Activated CD4-positive, CD25-positive, alpha-beta regulatory T cell treated with anti-CD3 and anti-CD28 coated beads, Interleukin-2, amount 50 U/mL, for 16 hours (primary cell): ENCODE results near the gene CDH5.

Experiments
- DNase-seq: peaks from one replicate; pipeline ENCODE4 v3.0.0-alpha.2; 2020; ENCODE audit warnings: low read depth, low spot score

Gene CDH5

DNA sequence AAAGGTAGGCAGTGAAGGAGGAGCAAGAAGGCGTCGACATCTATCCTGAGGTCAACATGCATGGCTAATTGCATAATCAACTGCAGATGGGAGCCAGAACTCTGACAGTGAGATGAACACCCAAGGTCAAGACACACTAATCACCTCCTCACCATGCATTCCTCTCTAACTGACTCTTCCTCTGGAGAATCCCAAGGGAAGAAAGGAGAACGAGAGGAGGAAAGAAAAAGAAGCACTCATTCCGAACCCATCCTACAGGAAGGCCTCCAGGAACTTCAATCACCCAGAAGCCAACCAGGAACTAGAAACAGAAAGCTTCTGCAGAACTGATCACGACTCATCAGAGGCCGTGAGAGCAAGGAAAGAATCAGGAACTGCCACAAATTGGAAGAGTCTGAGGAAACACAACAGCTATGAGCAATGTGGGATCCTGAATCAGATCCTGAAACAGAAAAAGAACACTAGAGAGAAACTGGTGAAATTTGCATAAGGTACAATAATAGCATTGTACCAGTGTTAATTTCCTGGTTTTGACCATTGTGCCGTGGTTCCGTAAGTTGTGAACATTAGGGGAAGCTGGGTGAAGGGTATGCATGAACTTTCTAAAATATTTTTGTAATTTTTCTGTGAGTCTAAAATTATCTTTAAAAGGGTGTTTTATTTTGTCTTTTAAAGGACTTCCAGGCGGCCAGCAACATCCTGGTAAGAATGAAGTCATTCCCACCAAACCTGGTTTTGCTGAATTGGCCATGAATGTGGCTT is 50.6 kb downstream of the CDH5 start:
- no peak for DNase-seq

DNA sequence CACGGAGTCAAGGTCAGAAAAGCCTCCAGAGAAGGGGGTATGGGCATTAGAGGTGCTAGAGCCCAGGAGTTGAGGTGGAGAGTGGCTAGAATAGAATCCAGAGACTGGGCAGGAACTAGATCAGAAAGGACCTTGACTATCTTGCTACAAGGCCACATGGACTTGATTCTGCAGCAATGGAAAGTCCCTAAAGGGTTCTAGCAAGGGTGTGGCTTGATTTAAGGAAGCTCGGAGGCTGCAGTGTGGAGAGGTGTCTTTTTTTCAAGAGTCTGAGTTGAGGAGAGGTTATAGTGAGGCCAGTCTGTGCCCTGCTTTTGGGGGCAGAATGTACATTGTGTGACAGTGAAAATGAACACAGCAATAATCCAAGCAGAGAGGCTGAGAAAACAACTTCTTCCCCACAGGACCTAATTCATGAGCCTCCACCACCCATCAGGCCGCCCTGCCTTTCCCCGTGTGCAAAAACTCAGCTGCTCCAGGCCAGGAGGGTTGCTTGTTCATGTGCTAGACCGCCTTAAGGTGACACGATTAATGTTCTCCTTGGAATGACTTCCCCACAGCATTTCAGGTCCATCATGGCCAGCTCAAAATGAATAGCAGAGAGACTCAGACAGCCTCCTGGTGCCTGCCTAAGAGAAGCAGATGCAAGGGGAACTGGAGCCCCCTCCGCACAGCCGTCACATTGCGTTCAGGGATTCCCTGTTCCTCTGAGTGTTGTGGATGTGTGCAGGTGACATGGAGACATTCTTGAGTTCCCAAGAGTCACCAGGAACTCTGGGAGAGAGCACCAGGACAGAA is 51.9 kb downstream of the CDH5 start:
- DNase-seq: no peak

DNA sequence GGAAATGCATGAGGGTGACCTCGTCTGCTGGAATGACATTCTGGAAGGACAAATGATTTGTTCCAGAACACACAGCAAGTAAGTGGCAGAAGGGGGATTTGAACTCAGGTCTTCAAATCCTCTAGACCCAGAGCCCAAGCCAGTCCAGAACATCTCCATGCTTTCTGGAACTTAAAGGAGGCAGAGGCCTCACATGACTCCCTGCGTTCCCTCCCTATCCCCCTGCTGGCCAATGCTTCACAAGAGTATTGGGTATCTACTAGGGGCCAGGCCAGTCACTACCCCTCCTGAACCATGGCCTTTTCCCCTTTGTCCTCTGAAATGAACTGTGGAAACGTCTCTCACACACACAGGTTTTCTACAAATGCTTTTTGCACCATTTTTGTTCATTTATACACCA is 53.0 kb downstream of the CDH5 start:
- no peak for DNase-seq

DNA sequence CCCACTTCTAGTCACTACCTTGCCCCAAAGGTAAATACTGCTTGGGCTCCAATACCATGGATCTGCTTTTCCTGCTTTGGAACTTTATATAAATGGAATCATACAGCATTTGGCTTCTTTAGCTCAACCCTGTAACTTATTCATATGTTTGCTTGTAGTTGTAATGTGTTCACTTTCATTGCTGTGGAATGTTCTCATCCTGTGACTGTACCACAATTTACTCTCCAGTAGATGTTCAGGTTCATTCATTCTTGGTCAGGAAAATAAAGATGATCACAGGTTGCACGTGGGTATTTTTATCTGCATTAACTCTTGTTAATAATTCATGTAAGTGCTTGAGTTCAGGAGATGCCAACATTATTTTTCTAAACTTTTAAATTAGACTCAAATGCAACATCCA is 53.9 kb downstream of the CDH5 start:
- DNase-seq: no peak

DNA sequence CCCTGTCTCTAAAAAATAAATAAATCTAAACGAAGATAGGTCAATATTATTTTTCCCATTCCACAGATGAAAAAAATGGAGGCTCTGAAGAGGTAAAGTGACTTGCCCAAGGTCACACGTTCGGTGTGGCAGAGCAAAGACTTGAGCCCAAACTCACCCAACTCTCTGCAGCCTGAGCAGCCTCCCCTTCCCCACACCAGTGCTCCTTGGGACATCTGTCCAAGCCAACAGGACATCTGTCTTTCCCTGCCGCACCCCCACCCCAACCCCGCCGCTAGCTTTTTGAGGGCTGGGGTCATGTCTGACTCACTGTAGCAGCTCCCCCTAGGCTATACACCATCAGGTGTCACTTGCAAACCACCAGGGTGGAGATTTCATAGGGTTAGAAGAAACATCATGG is 55.4 kb downstream of the CDH5 start:
- DNase-seq: no peak

DNA sequence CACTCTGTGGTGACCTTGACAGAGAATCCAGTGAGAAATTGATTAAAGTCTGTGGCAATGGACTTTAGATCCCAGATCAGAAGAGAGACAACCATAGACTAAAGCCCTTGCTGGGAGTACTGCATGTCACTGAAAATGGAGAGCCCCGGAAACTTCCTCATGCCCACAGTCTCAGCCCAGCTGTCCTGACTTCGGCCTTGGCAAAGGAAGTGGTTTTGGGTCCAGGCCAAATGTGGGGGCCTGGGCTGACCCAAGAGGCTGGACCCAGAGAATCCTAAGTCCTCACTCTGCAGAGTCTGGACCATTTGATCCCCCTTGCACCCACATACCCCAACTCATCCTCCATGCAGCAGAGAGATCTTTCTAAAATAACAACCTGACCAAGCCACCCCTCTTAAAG is 55.9 kb downstream of the CDH5 start:
- DNase-seq: no peak

DNA sequence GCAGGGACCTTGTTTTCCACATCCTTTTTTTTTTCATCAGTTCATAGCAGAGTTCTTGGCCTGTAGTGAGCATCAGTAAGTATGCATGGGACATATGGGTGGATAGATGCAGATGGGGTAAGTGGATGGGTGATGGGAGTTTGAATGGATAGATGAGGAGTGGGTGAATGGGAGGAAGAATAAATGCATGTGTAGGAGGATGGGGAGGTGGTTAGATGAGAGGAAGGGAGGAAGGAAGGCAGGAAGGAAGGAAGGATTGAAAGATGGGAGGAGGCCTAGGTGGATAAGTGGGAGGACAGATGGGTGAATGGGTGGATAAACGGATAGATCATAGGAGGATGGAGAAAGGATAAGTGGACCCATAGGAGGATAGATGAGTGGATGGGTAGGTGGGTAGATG is 56.7 kb downstream of the CDH5 start:
- DNase-seq: no peak

DNA sequence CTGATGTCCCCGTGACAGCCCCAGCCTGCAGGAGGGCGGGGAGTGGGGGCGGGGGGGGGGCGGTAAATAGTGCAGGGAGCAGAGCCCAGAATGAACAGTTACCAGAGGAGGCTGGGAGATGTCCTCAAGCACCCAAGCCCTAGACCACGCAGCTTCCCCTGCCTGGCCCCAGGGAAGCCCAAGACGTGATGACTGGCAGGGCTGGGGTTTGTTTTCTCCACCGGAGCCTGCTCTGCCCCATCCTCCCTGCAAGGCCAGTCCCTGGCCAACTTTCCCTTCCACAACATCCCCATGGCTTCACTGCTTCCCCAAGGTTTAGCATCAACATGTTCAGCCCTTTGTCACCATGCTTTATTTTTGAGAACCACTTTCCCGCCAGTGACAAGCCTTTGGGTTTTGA is 59.2 kb downstream of the CDH5 start:
- no peak for DNase-seq

DNA sequence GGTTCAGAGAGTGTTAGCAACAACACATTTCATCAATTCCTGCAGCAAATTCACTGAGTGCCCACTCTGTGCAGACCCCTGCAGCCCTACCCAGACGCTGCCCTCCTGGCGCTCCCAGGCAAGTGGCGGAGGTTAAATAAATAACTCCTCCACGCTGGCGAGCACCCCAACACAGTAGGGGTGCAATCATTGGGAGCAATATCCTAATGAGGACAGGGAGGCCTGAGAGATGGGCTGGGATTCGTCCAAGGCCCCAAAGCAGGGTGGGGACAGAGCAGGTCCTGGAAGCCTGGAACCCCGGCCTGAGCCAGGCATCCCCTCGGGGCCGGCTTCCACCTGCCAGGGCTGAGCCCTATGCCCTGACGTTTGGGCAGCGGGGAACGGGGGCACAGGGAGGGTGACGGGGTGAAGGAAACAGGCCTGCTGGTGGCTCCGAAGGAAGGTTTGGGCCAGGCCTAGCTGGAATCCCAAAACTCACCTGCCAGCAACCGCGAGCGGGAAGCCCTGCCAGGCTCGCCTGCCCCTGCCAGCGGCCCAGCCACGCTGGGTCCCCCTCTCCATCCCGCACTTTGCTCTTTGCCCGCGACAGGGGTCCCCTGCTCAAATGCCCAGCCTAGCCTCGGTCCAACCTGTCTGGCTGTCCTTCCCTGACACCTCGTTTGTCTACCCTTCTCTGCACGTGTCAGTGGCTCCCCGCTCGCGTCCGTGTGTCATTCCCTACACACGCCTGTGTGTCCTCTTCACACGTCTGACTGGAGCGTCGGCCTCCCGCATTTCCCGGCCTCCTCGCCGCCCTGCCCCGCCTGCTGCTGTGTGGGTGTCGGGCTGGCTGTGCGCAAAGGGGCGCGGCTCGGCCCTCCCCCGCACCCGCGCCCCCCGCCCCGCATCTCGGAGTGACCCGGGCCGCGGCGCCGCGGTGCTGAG is 59.9 kb downstream of the CDH5 start:
- no peak for DNase-seq

DNA sequence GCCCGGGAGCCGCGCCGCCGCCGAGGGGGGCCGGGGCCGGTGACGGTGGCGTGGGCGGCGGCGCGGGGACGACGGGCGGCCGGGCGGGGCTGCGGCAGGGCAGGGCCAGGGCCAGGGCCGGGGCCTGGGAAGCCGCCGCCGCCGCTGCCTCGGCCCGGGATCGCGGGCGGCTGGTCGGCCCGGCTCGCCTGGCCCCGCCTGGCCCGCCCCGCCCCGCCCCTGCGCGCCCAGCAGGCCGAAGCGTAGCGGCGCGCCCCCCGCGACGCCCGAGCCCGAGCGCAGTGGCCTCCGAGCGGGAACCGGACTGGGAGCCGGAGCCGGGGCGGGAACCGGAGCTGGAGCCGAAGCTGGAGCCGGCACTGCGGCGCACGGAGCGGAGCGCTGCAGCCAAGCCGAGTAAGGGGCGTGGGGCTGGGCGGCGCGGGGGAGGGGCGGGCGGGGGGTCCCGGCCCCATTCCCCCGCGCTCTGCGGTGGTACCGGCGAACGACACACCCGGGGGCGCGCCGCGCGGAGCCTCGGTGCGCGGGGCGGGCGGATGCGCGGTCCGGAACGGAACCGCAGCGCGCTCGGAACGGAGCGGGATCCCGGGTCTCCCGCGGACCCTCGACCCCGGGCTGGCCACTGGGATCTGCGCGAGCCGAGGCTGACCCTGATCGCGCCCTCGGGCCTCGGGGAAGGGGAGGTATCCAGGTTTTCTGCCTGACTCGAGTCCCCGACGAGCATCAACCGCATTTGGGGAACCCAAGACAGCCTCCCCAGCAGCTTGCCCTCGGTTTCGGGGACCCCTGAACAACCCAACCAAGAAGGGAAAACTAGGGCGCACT is 60.8 kb downstream of the CDH5 start, which contains the start of gene BEAN1:
TSS of gene BEAN1 (plus strand) at position 260 of the 825 bp plus-strand sequence. CDS start 10,382 bp downstream, outside the sequence.
- no peak for DNase-seq

DNA sequence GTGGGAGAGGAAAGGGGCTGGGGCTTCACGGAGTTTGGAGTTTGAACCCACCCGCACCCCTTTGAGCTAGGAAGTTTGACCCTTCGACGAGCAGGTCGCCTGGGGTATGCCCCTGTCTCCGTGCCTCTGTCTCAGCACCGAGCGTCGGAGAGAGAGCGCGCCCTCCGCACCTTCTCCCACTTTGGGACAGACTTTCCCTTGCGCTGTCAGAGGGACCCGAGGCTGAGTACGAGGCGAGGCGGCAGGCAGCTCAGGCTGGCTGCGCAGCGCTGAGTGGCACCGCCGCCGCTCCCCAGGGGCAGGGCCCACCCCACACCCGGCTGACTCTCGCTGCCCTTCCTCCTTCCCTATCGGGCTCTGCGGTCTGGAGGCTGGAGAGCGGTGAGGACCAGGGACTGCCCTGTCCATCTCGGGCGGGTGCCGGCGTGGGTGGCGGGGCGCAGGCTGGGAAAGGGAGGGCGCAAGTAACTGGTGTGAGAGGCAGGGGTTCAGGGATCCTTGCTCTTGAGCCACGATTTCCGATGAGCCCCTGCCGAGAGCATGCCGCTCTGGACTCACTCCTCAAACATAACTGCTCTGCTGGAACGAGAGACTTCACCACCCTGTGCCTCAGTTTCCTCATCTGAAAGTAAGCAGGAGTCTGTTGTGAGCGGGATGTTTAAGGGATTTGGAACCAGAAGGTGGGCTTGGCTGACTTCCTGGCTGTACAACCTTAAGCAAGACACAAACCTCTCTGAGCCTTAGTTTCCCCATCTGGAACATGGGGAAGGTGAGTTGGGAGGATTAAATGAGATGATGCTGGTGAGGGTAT is 61.6 kb downstream of the CDH5 start:
- DNase-seq: no peak

DNA sequence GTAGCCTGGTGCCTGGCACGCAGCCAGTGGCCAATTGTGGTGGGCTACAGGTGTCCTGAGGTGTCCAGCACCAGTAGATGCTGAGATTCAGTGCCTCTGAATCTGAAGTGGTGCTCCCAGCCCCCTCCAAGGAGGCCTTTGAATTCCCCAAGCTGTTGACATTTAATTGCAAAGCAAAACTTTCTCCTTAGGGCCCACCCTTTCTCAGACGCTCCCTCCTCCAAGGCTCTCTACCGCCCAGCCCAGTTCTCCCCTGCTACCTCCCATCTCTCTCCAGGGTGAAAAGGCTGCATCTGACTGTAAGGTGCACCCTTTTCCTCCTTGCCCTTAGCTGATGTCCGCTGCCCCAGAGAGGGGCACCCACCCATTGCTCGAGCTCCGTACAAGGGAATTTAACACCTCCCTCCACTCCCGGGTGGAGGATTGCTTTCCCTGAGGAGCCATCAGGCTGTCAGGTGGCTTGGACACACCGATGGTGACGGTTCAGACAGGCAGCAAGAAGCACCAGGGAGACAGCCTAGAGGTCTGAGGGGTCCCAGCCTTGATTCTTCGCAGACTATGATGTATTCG is 62.3 kb downstream of the CDH5 start:
- no peak for DNase-seq

DNA sequence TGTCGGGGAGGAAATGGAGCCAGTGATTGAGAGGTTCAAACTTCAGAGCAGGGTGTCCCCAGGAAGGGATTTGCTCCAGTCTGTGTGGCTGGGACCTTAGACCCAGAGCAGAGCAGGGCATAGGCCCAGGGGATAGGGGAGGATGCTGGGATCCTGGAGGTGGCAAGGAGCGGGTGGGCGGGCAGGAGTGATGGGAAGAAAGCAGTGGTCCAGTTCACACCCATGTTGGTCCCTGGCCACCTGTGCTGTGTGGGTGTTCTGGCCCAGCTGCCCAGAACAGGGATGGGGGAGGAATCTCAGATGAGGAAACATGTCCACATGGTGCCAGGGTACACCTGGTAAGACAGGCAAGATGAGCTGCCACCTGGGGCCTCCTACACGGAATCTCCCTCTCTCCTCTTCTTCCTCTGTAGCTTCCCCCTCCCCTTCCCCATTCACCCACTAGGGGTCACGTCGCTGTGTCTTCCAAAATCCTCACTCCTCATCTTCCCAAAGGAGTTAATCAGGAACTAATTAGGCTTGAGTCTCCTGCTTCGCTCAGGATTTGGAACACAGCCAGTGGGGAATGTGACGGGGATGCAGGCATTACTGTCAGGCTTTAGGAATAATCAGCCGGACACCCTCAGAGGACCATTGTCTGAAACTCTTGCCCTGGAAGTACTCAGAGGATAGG is 62.9 kb downstream of the CDH5 start:
- DNase-seq: no peak

DNA sequence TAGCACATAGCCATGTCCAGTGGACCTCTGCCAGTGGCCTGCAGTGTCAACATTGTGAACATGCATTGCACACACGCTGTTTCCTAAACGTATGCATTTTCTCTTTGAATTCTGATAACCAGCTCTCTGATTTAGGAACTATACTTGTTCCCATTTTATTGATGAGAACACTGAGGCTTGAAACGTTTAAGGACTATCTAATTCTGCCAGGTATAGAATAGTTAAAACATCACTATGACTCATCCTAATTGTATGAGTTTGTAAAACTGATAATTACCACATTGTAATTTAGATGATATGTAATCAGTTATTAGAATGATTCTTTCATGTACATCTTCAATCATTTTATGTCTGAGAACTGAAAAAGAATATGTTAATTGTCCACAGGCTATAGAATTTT is 63.7 kb downstream of the CDH5 start:
- no peak for DNase-seq

DNA sequence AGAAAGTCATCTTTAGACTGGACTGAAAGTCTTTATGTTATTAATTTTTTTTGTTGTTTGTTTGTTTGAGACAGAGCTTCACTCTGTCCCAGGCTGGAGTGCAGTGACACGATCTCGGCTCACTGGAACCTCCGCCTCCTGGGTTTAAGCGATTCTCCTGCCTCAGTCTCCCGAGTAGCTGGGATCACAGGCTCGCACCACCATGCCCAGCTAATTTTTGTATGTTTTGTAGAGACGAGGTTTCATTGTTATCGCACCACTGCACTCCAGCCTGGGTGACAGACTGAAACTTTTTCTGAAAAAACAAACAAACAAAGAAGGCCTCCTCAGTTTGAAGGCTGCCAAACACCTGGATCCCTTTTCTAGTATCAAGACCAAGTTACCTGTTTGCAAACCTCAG is 65.3 kb downstream of the CDH5 start:
- DNase-seq: no peak

DNA sequence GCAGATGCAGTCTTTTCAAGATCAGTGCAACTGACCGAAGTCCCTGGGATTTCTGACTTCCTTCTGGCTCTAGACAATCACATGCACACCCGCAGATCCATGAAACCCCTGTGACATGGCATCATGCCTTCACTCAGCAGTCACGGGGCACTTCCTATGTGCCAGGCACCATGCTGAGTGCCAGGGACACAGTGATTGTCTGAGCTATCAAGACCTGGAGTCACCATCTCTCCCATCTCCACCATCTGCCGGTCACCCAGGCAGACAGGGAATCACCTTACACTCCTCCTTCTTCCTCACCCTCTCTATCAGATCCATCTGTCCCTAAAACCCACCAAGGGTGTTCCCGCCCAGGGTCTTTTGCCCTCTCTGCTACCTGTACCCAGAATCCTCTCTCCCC is 65.9 kb downstream of the CDH5 start:
- no peak for DNase-seq

DNA sequence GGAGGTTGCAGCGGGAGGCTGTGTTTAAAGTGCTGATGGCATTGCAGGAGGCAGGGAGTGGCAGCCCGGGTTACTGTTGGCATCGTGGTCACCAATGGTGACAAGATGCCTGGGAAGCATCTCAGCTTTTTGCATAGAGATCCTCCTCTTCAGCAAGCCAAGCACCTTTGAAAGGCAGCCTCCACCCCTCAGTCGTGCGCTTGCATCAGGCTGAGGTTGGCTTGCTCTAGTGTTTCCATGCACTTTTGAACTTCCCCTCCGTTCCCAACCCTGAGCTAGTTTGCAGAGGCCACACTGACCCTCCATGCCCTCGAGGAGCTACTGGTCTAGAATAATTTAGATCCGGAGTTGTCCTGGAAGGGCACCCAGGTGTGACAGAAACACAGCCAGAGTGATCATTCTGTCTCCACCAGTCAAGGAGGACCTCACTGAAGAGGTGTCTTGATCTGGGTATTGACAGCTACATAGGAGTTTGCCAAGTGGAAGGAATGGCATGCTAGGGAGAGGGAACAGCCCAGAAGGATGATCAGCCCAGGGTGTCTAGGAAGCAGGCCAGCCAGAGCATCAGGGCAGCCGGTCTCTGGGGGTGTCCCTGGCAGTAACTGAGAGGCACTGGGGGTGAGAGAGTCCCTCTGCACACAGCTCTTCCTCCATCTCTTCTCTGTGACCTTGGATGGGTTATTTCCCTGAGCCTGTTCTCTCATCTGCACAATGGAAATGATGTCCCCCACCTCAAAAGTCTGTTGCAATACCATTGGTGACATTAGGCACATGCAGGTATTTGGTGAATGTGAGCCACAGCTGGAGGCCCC is 68.3 kb downstream of the CDH5 start:
- DNase-seq: no peak

DNA sequence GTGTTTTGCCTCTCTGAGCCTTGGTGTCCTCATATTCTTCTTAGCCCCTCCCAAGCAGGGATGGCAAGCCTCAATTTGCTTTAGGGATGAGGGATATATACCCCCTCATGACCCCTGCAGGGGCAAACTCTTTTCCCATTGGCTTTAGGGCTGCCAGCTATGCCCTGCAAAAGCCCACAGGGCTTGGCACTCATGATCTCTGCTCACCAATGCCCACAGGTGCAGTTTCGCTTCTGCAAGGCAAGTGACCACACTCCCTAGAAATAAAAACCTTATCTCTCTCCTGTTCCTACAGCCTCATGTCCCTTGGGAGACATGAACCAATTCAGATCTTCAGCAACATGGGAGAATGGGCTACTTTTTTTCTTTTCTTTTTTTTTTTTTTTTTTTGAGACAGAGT is 69.4 kb downstream of the CDH5 start:
- no peak for DNase-seq
